ENCODE results near the gene SV2A.

Gene SV2A

GRCh38 chr1:149916193-149916897 lies 1.3 kb downstream of the SV2A start:
- H3K27ac ChIP-seq: no peak overlapping the region
- TF ChIP-seq CTCF (conservative IDR thresholded peaks at IDR 0.05): no peak

- no peak for TF ChIP-seq CTCF (conservative IDR thresholded peaks at IDR 0.05)
- no peak overlapping the region for H3K27ac ChIP-seq
Measured at GRCh38 chr1:149915429-149916192, 2.0 kb downstream of the SV2A start.

- no peak overlapping the region for H3K27ac ChIP-seq
- TF ChIP-seq CTCF (conservative IDR thresholded peaks at IDR 0.05): no peak
Measured at GRCh38 chr1:149914545-149914944, 3.1 kb downstream of the SV2A start.

- no peak for TF ChIP-seq CTCF (conservative IDR thresholded peaks at IDR 0.05)
- H3K27ac ChIP-seq: no peak overlapping the region
Measured at GRCh38 chr1:149906570-149907075, 11.0 kb downstream of the SV2A start.

GRCh38 chr1:149903836-149904491 lies 13.7 kb downstream of the SV2A start:
- H3K27ac ChIP-seq: no peak overlapping the region
- TF ChIP-seq CTCF (conservative IDR thresholded peaks at IDR 0.05): no peak

GRCh38 chr1:149899460-149900284 lies 18.0 kb downstream of the SV2A start, which contains the start of gene BOLA1:
BOLA1 (plus strand) TSS chr1:149899568; CDS start chr1:149900060, 492 bp downstream.
- TF ChIP-seq CTCF (conservative IDR thresholded peaks at IDR 0.05): no peak
- peak within 1 kb of the TSS; percentile 60 for H3K27ac ChIP-seq

Data from VCaP (cell line).